ENCODE measurements around the gene POLE.

POLE gene

DNA sequence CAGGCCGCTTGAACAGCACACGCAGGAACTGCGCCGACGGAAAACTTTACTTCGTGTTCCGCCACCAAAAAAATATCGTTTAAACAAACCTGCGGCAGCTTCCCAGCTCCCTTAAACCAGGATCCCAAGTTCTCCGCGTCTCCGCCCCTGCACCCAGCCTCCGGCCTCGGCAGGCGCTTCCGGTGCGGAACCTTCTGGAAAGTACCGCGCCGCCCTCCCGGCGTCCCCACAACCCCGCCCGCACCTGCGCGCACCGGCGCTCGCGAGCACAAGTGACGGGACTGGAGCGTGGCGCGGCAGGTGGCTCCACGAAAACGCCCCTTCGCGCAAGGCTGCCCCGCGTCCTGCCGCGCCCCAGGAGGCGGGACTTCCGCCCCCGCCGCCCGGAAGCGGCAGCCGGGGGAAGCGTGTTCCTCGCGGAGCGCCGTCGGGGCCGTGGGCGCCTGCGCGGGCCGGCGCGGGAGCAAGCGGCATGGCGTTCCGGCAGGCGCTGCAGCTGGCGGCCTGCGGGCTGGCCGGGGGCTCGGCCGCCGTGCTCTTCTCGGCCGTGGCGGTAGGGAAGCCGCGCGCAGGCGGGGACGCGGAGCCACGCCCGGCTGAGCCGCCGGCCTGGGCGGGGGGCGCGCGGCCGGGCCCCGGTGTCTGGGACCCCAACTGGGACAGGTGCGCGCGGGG is 23.4 kb upstream of the POLE start, which contains the start of gene PGAM5:
Gene PGAM5, plus strand, starts transcription at position 438 of the 675 bp plus-strand sequence. Its CDS starts 35 bp downstream, at position 473.
- peak within 1 kb of the TSS; percentile 91 for H3K4me3 ChIP-seq (ENCODE audit: low read depth, low read length)
- TF ChIP-seq, protein P1, sequence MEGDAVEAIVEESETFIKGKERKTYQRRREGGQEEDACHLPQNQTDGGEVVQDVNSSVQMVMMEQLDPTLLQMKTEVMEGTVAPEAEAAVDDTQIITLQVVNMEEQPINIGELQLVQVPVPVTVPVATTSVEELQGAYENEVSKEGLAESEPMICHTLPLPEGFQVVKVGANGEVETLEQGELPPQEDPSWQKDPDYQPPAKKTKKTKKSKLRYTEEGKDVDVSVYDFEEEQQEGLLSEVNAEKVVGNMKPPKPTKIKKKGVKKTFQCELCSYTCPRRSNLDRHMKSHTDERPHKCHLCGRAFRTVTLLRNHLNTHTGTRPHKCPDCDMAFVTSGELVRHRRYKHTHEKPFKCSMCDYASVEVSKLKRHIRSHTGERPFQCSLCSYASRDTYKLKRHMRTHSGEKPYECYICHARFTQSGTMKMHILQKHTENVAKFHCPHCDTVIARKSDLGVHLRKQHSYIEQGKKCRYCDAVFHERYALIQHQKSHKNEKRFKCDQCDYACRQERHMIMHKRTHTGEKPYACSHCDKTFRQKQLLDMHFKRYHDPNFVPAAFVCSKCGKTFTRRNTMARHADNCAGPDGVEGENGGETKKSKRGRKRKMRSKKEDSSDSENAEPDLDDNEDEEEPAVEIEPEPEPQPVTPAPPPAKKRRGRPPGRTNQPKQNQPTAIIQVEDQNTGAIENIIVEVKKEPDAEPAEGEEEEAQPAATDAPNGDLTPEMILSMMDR (IDR thresholded peaks at IDR 0.05; ENCODE audit: low read depth, low read length, missing control alignments) = no peak
- peak; percentile 40 for DNase-seq (ENCODE audit: low read depth)
- in situ Hi-C loops (cut with HindIII; ENCODE audit: low sequenced_read_pairs) = no loop called here

DNA sequence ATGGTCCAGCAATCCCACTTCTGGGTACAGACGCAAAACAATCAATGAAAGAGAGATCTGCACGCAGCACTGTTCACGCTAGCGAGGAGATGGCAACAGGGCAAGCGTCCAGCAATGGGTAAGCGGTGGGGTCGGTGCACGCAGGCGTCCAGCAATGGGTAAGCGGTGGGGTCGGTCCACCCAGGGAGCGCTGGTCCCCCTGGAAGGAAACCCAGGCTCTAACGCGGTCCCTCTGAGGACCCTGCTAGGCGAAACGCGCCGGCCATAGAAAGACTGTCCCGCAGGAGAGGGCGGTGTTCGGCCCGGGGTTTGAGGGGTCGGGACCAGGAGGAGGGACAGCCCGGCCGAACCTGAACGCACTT is 22.9 kb upstream of the POLE start:
- no peak for DNase-seq (ENCODE audit: low read depth)
- in situ Hi-C loops (cut with HindIII; ENCODE audit: low sequenced_read_pairs) = no loop called here
- peak overlapping the region; percentile 91 for H3K4me3 ChIP-seq (ENCODE audit: low read depth, low read length)
- TF ChIP-seq, protein P1 (IDR thresholded peaks at IDR 0.05; ENCODE audit: low read depth, low read length, missing control alignments) = no peak

DNA sequence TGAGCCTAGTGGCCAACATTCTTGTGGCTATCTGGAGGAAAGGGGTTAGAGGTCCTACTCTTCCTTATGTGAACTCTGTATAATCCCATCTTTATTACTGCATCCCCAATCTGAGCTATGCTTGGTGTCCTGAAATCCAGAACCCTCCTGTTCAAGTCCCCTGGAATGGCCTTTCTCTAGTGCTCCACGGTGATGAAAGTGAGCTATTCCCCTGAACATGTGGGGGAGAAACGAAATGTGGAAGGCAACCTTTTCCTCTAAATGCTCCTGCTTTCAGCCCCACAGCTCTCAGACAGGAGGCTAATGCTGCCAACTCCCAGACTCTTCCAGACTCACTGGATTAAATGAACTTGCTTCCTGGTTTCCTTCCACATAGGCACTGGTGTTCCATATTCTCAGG is 21.0 kb upstream of the POLE start:
- TF ChIP-seq, protein P1 (IDR thresholded peaks at IDR 0.05; ENCODE audit: low read depth, low read length, missing control alignments) = no peak
- DNase-seq (ENCODE audit: low read depth) = no peak
- H3K4me3 ChIP-seq (ENCODE audit: low read depth, low read length) = no peak overlapping the region
- in situ Hi-C loops (cut with HindIII; ENCODE audit: low sequenced_read_pairs) = no loop called here

DNA sequence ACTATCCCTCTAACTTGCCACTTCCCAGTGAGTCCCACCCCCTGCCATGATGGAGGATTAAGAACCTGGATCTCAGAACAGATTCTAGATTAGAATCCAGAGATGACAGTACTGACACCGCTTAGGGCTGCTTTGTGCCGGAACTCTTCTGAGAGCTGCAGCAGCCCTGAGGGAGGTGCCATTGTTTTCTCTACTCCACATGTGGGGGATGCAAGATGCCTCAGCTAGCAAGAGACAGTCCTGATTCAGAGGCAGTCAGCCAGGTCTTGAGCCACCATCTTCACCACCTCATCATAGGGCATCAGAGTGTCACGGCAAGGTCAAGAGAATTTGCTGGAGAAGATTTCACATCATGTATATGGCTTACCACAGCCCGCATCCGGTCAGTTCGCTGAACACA is 20.1 kb upstream of the POLE start:
- H3K4me3 ChIP-seq (ENCODE audit: low read depth, low read length) = no peak overlapping the region
- in situ Hi-C loops (cut with HindIII; ENCODE audit: low sequenced_read_pairs) = no loop called here
- TF ChIP-seq, protein P1 (IDR thresholded peaks at IDR 0.05; ENCODE audit: low read depth, low read length, missing control alignments) = no peak
- DNase-seq (ENCODE audit: low read depth) = no peak

DNA sequence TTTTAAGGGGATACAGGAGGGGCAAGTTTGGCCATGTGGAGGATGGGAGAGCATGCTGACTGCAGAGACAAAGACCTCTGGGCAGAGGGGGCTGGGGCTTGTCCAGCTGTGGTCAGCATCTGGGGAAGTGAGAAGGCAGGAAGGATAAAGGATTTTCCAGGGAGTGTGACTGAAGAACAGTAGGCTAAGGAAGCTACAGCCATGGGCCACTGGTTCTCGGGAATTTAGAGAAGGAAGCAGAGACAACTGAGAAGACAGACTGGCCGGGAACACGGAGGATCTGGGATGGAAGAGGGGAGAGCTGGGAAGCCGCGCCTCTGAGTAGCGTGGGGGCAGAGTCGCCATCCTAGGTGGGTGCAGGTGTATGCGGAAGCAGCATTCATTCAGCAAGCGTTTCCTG is 16.5 kb upstream of the POLE start:
- TF ChIP-seq, protein P1 (IDR thresholded peaks at IDR 0.05; ENCODE audit: low read depth, low read length, missing control alignments) = no peak
- no peak for DNase-seq (ENCODE audit: low read depth)
- H3K4me3 ChIP-seq (ENCODE audit: low read depth, low read length) = no peak overlapping the region
- in situ Hi-C loops (cut with HindIII; ENCODE audit: low sequenced_read_pairs) = no loop called here

DNA sequence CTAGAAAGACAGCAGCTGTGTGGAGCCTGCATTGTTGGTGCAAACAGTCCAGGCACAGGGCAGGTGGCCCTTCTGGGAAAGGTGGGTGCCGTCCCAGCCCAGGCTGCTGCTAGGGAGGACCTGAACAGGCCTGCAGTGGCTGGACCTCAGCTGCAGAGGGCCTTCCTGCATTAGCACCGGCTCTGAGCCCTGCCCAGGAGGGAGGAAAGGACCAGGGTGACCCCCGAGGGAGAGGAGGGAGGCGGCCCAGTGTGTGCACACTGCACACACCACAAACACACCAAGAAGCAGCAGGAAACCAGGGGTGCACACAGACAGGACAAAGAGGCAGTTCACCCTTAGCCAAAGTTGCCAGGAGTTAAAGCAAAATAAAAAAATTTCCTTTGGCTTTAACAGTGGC is 15.5 kb upstream of the POLE start:
- DNase-seq (ENCODE audit: low read depth) = no peak
- no peak overlapping the region for H3K4me3 ChIP-seq (ENCODE audit: low read depth, low read length)

More for the DNA sequence above, 15.5 kb upstream of the POLE start:
- TF ChIP-seq, protein P1 (IDR thresholded peaks at IDR 0.05; ENCODE audit: low read depth, low read length, missing control alignments) = no peak
- in situ Hi-C loops (cut with HindIII; ENCODE audit: low sequenced_read_pairs) = no loop called here
